Measurements from ENCODE around the gene SLC36A1.

Gene SLC36A1

DNA sequence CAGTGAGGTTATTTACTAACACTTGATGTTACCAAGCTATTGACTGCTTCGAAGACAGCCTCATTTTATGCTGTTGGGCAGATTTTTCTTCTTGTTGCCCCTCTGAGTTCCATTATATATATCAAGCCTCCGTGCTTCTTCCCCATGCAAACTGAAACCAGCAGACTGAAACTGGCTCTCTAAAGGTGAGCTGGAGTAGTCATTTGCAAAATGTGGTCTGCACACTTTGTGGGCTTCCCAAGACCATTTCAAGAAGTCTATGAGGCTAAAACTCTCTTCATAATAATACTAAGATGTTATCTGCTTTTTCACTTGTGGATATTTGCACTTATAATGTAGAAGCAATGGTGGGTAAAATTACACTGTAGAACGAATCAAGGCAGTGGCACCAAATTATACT is 13.9 kb downstream of the SLC36A1 start:
- CTCF ChIA-PET: interaction anchor here (1.6 kb wide), 1 partner anchor 27 kb away, joined by 3 read pairs; no protein-coding TSS in a partner anchor
- H3K4me3 Mint-ChIP-seq: no peak overlapping the region
- H3K36me3 Mint-ChIP-seq: peaks cover 2% of the 10 kb centered on the region
- DNase-seq: no peak
- H3K4me1 Mint-ChIP-seq: no peaks in the 10 kb centered on the region
- H3K9me3 Mint-ChIP-seq: no peaks in the 10 kb centered on the region
- H3K27me3 Mint-ChIP-seq: no peaks in the 10 kb centered on the region
- no peak overlapping the region for H3K27ac Mint-ChIP-seq

DNA sequence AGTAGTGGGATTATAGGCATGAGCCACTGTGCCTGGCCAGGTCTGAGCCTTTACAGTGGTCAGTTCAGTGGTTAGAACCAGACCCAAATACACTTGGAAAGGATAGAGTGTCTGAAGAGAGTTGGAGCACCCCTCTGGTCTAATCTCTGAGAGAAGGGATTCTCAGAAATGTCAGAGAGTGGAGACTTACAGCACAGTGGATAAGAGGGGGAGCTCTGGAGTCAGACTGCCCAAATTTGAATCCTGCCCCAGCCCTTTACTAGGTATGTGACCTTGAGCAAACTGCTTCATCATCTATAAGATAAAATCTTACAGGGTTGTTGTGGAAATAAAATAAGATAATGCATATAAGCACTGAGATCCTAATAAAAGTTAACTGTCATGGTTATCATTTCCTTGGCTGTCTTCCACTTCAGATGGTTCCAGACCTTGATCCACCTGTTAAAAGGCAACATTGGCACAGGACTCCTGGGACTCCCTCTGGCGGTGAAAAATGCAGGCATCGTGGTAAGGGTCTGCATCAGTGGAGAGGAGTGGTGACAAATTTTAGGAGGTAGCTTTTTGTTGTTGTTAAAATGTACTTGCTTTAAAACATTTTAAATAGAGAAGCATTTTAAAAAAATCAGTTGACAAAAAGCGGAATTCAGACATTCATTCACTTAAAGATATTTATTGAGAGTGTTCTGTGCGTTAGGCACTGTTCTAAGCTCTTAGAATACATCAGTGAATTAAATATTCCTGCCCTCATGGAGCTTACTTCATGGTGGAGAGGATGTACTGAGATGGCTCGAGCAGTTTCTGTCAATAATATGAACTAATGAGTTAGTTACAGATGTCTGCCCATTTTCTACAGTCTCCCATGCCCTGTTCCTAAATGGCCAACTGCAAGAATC is 16.0 kb downstream of the SLC36A1 start:
- Mint-ChIP-seq H3K36me3 (peaks cover 9% of the 10 kb centered on the region), H3K9me3 (no peaks in the 10 kb centered on the region), H3K27ac (no peak overlapping the region), H3K4me1 (no peaks in the 10 kb centered on the region), H3K4me3 (no peak overlapping the region), H3K27me3 (no peaks in the 10 kb centered on the region)
- CTCF ChIA-PET: interaction anchor here (0.5 to 1.9 kb wide), 4 partner anchors 14 to 24 kb away, joined by 3 to 7 read pairs (median 3); partner anchors contain the start of gene SLC36A1
- no peak for DNase-seq

DNA sequence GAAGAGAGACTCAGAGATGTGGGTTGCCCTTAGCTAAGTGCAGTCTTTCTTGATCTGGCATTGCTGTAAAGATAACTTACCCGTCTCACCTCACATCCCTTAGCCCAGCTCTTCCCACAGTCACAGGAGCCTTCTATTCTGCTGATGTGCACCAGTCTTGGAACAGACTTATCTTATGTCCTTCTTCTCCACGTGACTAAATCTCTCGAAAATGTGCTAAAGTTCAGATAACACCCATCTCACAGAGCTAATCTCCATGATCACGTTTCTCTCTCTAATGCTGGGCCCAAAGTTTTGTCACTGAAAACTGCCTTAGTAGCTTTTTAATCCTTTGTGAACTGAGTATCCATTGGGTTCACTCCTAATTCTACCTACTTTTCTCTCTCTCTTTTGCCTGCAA is 16.7 kb downstream of the SLC36A1 start:
- Mint-ChIP-seq H3K27ac (no peak overlapping the region), H3K9me3 (no peaks in the 10 kb centered on the region), H3K27me3 (no peaks in the 10 kb centered on the region), H3K4me1 (no peaks in the 10 kb centered on the region), H3K36me3 (peaks cover 9% of the 10 kb centered on the region), H3K4me3 (no peak overlapping the region)
- DNase-seq: no peak
- CTCF ChIA-PET: interaction anchor here (0.5 to 1.9 kb wide), 4 partner anchors 15 to 23 kb away, joined by 3 to 7 read pairs (median 3); partner anchors contain the start of gene SLC36A1

DNA sequence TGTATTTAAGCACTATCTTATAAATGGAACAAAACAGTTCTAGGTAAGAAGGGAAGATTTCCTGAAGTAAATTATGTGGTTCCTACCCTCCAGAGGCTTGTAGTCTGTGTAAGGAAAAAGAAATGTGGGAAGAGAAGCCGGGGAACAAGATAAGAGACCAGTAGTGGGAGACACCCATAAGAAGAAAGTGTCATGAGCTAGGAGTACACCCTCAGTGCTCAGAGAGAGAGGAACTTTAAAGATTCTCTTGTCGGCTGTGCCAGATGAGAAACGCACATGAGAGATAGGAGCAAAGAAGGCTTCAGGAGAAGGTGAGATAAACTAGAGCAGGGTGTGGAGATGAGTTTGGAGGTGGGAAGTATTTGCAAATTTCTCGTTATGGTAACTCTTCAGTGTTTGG is 18.1 kb downstream of the SLC36A1 start:
- H3K9me3 Mint-ChIP-seq: no peaks in the 10 kb centered on the region
- no peak overlapping the region for H3K27ac Mint-ChIP-seq
- no peaks in the 10 kb centered on the region for H3K27me3 Mint-ChIP-seq
- CTCF ChIA-PET: no interaction called here
- peaks cover 9% of the 10 kb centered on the region for H3K36me3 Mint-ChIP-seq
- H3K4me1 Mint-ChIP-seq: no peaks in the 10 kb centered on the region
- no peak for DNase-seq
- H3K4me3 Mint-ChIP-seq: no peak overlapping the region

DNA sequence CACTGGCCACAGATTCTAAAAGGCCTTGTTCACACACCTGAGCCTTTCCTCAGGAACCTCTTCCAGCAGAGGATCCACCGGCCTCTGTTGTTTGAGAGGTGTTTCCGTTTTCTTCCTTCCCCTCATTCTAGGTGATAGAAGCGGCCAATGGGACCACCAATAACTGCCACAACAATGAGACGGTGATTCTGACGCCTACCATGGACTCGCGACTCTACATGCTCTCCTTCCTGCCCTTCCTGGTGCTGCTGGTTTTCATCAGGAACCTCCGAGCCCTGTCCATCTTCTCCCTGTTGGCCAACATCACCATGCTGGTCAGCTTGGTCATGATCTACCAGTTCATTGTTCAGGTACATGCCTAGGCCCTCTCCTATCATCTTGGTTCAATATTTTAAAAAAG is 20.2 kb downstream of the SLC36A1 start:
- Mint-ChIP-seq H3K27me3 (no peaks in the 10 kb centered on the region), H3K4me3 (no peak overlapping the region), H3K4me1 (no peaks in the 10 kb centered on the region), H3K9me3 (no peaks in the 10 kb centered on the region), H3K36me3 (peaks cover 9% of the 10 kb centered on the region), H3K27ac (no peak overlapping the region)
- CTCF ChIA-PET: no interaction called here
- no peak for DNase-seq

DNA sequence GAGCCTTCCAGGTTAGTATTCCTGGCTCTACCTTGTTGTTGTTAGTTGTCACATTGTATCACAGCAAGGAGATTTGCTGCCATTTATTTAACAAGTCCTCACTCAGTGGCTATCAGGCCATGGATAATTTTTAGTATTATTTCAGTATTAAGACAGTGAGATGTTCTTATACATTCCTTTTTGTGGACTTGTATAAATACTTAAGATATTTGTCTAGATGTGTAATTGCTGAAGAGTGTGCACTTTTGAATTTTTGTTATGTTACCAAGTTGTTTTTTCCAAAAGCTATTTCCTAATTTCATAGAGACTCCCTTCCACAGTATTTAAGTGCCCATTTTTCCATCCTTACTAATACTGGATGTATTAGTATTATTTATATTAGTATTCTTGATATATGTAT is 22.0 kb downstream of the SLC36A1 start:
- Mint-ChIP-seq H3K4me3 (no peak overlapping the region), H3K27ac (no peak overlapping the region), H3K4me1 (no peaks in the 10 kb centered on the region), H3K36me3 (peaks cover 7% of the 10 kb centered on the region), H3K27me3 (no peaks in the 10 kb centered on the region), H3K9me3 (no peaks in the 10 kb centered on the region)
- DNase-seq: no peak
- CTCF ChIA-PET: no interaction called here

DNA sequence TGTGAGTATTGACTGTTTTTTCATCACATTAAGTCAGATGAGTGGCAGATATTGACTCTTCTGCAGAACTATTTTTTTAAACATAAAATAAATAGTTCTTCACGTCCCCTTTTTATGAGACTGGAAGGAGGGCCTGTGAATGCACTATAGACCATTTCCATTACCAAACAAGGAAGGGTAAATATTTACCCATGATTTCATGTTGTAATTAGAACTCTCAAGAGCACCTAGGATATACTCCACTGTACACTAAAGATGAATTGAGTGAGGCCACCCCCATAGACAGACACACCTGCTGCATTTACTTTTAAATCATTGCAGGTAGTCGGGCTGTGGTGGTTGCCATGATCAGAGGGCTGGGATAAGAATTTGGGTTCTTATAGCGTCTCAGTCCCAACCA is 22.6 kb downstream of the SLC36A1 start:
- CTCF ChIA-PET: no interaction called here
- Mint-ChIP-seq H3K27me3 (no peaks in the 10 kb centered on the region), H3K27ac (no peak overlapping the region)

DNA sequence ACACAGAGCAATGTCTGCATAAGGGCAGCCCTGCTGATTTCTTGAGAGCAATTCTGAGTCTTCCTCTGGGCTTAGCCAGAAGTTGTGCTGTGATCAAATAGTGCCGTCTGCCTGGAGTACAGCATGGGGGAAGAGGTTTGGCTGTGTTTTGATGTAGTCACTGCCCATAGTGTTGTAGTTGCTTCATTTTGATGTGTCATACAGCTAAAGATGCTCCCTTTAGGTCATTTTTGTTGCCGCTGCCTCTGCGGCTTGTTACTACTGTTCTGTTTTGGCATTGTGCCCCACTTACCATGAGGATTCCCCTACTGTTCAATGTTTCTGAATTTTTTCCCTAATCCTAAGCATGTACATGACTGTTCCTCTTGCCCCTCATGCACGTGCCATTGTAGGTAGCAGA is 23.0 kb downstream of the SLC36A1 start:
- H3K4me3 Mint-ChIP-seq: no peak overlapping the region
- no peaks in the 10 kb centered on the region for H3K4me1 Mint-ChIP-seq
- DNase-seq: no peak
- no peaks in the 10 kb centered on the region for H3K9me3 Mint-ChIP-seq
- peaks cover 7% of the 10 kb centered on the region for H3K36me3 Mint-ChIP-seq
- CTCF ChIA-PET: no interaction called here
- H3K27me3 Mint-ChIP-seq: no peaks in the 10 kb centered on the region
- no peak overlapping the region for H3K27ac Mint-ChIP-seq

More for the DNA sequence above, 22.6 kb downstream of the SLC36A1 start:
- no peak overlapping the region for H3K4me3 Mint-ChIP-seq
- no peaks in the 10 kb centered on the region for H3K9me3 Mint-ChIP-seq
- H3K36me3 Mint-ChIP-seq: peaks cover 7% of the 10 kb centered on the region
- DNase-seq: no peak
- no peaks in the 10 kb centered on the region for H3K4me1 Mint-ChIP-seq

DNA sequence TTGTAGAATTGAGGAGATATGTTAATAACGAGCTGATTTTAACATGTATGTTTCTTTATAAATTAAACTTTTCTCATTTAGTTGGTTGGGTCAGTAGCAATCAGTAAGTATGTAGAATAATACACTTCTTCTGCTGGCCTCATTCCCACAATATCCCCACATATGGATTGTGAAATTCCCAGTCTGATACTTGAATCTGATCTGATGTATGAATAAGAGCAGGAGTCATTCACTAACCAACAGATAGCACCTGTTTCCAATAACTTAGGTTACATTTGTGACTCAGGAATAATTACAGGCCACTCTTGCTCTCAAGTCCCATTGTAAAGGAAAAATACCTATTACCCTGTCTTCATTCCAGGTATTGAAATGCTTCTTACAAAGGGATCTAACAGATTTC is 23.9 kb downstream of the SLC36A1 start:
- H3K4me1 Mint-ChIP-seq: no peaks in the 10 kb centered on the region
- DNase-seq: no peak
- CTCF ChIA-PET: no interaction called here
- H3K27me3 Mint-ChIP-seq: no peaks in the 10 kb centered on the region
- no peaks in the 10 kb centered on the region for H3K9me3 Mint-ChIP-seq
- peaks cover 7% of the 10 kb centered on the region for H3K36me3 Mint-ChIP-seq
- no peak overlapping the region for H3K27ac Mint-ChIP-seq
- no peak overlapping the region for H3K4me3 Mint-ChIP-seq

DNA sequence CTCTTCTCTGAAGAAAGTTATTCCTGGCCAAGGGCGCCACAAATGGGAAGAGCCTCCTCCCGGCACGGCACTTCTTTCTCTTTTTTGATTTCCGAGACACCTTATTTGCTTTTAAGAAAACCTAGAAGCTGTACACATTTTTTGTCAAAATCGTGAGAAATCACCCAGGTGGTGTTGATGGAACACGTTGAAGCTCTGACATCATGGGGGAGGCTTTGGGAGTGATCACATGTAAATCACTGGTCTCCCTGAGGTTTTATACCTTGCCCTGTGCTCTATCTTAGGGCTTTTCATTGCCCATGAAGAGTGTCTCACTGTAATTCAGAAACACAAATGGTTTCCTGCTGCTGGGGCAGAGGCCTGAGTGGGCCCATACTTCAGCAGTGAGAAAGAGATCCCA is 27.4 kb downstream of the SLC36A1 start:
- Mint-ChIP-seq H3K4me1 (no peaks in the 10 kb centered on the region), H3K9me3 (no peaks in the 10 kb centered on the region), H3K27ac (no peak overlapping the region), H3K27me3 (no peaks in the 10 kb centered on the region), H3K36me3 (peaks cover 4% of the 10 kb centered on the region), H3K4me3 (no peak overlapping the region)
- DNase-seq: no peak
- CTCF ChIA-PET: no interaction called here

DNA sequence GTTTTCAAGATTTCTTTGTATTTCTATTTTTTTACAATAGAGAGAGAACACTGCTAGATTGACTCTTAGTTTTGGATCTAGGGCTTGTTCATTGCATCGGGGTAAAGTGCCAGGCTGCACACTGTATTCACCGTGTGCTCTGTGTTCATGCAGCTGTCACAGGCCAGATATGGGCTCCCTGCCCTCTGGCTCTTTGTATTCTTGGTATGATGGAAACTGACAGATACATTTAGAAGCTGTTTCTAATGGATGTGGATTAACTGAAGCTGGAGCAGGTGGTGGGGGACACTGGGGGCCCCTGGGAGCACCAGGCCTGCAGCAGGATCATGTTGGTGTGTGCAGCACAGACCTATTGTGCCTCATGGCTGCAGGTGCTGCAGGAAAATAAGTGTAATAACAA is 28.0 kb downstream of the SLC36A1 start:
- H3K27me3 Mint-ChIP-seq: no peaks in the 10 kb centered on the region
- no peak overlapping the region for H3K27ac Mint-ChIP-seq
- H3K9me3 Mint-ChIP-seq: no peaks in the 10 kb centered on the region
- no peak for DNase-seq
- peaks cover 4% of the 10 kb centered on the region for H3K36me3 Mint-ChIP-seq
- H3K4me3 Mint-ChIP-seq: no peak overlapping the region
- no peaks in the 10 kb centered on the region for H3K4me1 Mint-ChIP-seq
- CTCF ChIA-PET: no interaction called here

DNA sequence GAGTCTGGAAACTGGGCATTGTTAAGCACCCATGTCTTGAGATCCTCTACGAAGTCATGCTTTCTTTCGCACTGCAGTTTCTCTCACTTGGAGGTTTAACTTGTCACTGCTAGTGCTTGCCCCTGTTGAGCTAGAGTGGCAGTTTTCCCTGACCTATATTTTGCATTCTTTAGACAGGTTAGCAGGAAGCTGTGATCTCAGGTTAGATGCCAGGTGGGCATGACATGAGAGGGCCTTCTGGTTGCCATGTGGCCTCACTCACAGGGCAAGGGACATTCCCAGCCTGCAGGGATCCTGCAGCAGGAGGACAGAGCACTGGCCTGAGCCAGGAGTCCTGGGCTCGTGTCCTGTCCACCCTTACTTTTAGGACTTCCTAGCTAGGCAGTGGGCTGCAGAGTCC is 28.6 kb downstream of the SLC36A1 start:
- CTCF ChIA-PET: interaction anchor here (0.7 kb wide), 1 partner anchor 106 kb away, joined by 3 read pairs; no protein-coding TSS in a partner anchor
- no peak overlapping the region for H3K27ac Mint-ChIP-seq
- no peaks in the 10 kb centered on the region for H3K27me3 Mint-ChIP-seq
- no peak overlapping the region for H3K4me3 Mint-ChIP-seq
- peaks cover 4% of the 10 kb centered on the region for H3K36me3 Mint-ChIP-seq
- H3K9me3 Mint-ChIP-seq: no peaks in the 10 kb centered on the region
- no peaks in the 10 kb centered on the region for H3K4me1 Mint-ChIP-seq
- DNase-seq: no peak

DNA sequence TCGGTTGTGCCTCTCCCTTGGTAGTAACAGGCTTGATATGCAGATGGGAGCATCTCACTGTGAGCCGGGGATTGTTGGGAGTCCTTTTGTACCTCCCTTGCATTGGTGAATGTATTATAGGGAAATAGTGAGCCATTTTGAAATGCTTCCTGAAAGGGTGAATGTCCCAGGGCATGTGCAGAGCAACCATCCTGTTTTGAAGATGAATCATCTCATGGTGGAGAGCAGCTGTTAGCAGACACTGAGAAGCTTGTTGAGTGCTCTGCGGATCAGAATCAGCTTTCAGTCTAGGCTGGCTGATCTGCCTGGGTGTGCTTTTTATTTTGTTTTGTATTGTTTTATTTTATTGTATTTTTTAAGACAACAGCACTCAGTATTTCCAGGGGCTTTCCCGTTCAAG is 29.7 kb downstream of the SLC36A1 start:
- H3K27me3 Mint-ChIP-seq: no peaks in the 10 kb centered on the region
- H3K36me3 Mint-ChIP-seq: peaks cover 4% of the 10 kb centered on the region
- CTCF ChIA-PET: no interaction called here

DNA sequence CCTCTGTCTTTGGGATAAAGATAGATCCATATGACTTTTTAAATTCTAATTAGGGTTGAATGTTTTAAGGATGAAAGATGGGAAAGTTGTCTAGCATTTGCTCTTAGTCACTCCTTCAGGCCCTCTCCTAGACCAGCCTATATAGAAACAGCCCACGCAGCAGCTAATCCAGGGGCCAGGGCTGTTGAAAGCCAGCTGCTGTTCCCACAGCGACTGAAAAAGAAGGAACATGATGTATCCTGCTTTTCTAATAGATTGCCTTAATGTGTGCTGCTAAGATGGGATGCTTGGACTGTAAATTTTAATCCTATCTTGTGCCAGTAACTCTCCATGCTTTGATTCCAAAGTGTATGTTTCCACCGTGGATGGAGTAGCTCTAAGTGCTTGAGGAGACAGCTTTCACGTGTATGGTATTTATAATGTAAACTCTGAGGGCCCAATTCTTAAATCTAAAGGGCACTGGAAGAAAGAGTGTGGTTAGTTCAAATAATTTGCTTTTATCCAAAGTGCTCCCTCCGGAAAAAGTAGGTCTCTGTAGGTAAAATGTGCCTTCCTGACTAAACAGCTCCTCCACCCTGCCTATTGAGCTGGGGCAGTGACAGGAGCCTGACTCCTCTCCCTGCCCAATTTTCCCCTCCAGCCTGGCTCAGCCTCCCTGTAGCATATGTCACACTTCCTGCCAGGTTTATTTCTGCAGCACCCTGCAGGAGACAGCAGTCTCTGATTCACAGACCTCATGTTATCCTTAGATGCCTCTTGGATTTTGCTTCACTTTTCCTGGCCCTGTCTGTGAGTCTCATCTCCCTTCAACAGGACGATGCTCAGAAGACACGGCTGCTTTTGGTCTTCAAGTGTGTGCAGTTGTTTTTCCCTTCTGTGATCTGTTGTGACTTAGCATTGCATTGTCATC is 33.2 kb downstream of the SLC36A1 start:
- Mint-ChIP-seq H3K4me1 (no peaks in the 10 kb centered on the region), H3K9me3 (no peaks in the 10 kb centered on the region), H3K27me3 (no peaks in the 10 kb centered on the region), H3K36me3 (peaks cover 5% of the 10 kb centered on the region), H3K27ac (no peak overlapping the region), H3K4me3 (no peak overlapping the region)
- DNase-seq: no peak
- CTCF ChIA-PET: no interaction called here

More for the DNA sequence above, 29.7 kb downstream of the SLC36A1 start:
- DNase-seq: no peak
- Mint-ChIP-seq H3K9me3 (no peaks in the 10 kb centered on the region), H3K4me3 (no peak overlapping the region), H3K27ac (no peak overlapping the region), H3K4me1 (no peaks in the 10 kb centered on the region)
